BLaER1 treated with 17β-estradiol and CSF1 and Interleukin-3, amounts not matched to agents 10 nM and 100 nM (cell line): ENCODE results near the gene PIANP.
"Not testable (repeated sequence)": the region's sequence is repeated elsewhere in the genome, so short reads cannot be mapped to it uniquely, and the experiment has no call there.

Experiments
- H3K27ac ChIP-seq, 11 experiments: shearing (Covaris generic); formaldehyde crosslinking; 2 replicates each; pipeline ENCODE4 v1.8.1; 2022
- H3K27me3 ChIP-seq, 11 experiments: shearing (Covaris generic); formaldehyde crosslinking; 2 replicates each; pipeline ENCODE4 v1.8.1; 2022
- H3K36me3 ChIP-seq, 11 experiments: shearing (Covaris generic); formaldehyde crosslinking; 2 replicates each; pipeline ENCODE4 v1.8.1; 2022
- H3K4me1 ChIP-seq, 10 experiments: shearing (Covaris generic); formaldehyde crosslinking; 2 replicates each; pipeline ENCODE4 v1.8.1; 2022
- H3K4me2 ChIP-seq, 11 experiments: shearing (Covaris generic); formaldehyde crosslinking; 2 replicates each; pipeline ENCODE4 v1.8.1; 2022
- H3K4me3 ChIP-seq, 10 experiments: shearing (Covaris generic); formaldehyde crosslinking; 2 replicates each; pipeline ENCODE4 v1.8.1; 2022
- H3K9ac ChIP-seq, 11 experiments: shearing (Covaris generic); formaldehyde crosslinking; 2 replicates each; pipeline ENCODE4 v1.8.1; 2022
- H3K9me3 ChIP-seq, 11 experiments: shearing (Covaris generic); formaldehyde crosslinking; replicated peaks in 1 of 11; 2 replicates each; pipeline ENCODE4 v1.8.1; 2022
- H4K20me1 ChIP-seq, 11 experiments: shearing (Covaris generic); formaldehyde crosslinking; 2 replicates each; pipeline ENCODE4 v1.8.1; 2022
- Cebpa-rat ChIP-seq, 11 experiments: shearing (Covaris generic); IDR thresholded peaks; 2 replicates each; pipeline ENCODE4 v1.8.1; 2022

The PIANP gene

GRCh38 chr12:6722863-6723262, 22.2 kb upstream of the PIANP start:
- Histone ChIP-seq H3K4me3 (peak overlapping the region in 3 of 10 experiments; percentile 55 to 65 (median 63); a peak in 2 of 20 replicates), H3K9me3 (no peaks in the 10 kb centered on the region), H4K20me1 (peaks cover 0 to 5% (median 0%) of the 10 kb centered on the region in 11 experiments; a peak in 2 of 22 replicates), H3K27me3 (no peaks in the 10 kb centered on the region), H3K9ac (no peak overlapping the region), H3K4me1 (peaks cover 13 to 27% (median 17%) of the 10 kb centered on the region in 10 experiments), H3K27ac (peak overlapping the region in 2 of 11 experiments; percentile 82 to 84; a peak in 2 of 22 replicates), H3K36me3 (peaks cover 0 to 24% (median 8%) of the 10 kb centered on the region in 11 experiments; a peak in 21 of 22 replicates), H3K4me2 (peak overlapping the region in 9 of 11 experiments; percentile 83 to 99 (median 94); a peak in 10 of 22 replicates)
- TF ChIP-seq Cebpa-rat (IDR thresholded peaks at IDR 0.05): no peak

- Histone ChIP-seq H4K20me1 (no peaks in the 10 kb centered on the region), H3K4me1 (no peaks in the 10 kb centered on the region), H3K9ac (no peak overlapping the region), H3K9me3 (no peaks in the 10 kb centered on the region), H3K36me3 (no peaks in the 10 kb centered on the region), H3K27ac (no peak overlapping the region), H3K4me3 (no peak overlapping the region), H3K4me2 (no peak overlapping the region), H3K27me3 (no peaks in the 10 kb centered on the region)
- TF ChIP-seq Cebpa-rat (IDR thresholded peaks at IDR 0.05): no peak
Observed at GRCh38 chr12:6716874-6717437, 16.3 kb upstream of the PIANP start.

- H3K9ac ChIP-seq: not testable (repeated sequence)
Observed at GRCh38 chr12:6716031-6716873, 15.6 kb upstream of the PIANP start.

GRCh38 chr12:6708960-6709394, 8.4 kb upstream of the PIANP start:
- Histone ChIP-seq H3K9ac (no peak overlapping the region), H3K9me3 (peaks cover 0 to 5% (median 0%) of the 10 kb centered on the region in 11 experiments; a peak in 1 of 22 replicates), H3K27ac (no peak overlapping the region), H3K36me3 (no peaks in the 10 kb centered on the region), H3K4me2 (no peak overlapping the region), H3K4me3 (no peak overlapping the region), H3K27me3 (0 out of 22 replicates have a peak, but pooled peaks cover 0 to 4% (median 0%) of the 10 kb centered on the region in 11 experiments), H4K20me1 (no peaks in the 10 kb centered on the region), H3K4me1 (peaks cover 0 to 4% (median 0%) of the 10 kb centered on the region in 10 experiments; a peak in 6 of 20 replicates)
- no peak for TF ChIP-seq Cebpa-rat (IDR thresholded peaks at IDR 0.05)

More at GRCh38 chr12:6716031-6716873, 15.6 kb upstream of the PIANP start:
- not testable (repeated sequence) for H3K4me3 ChIP-seq, H3K36me3 ChIP-seq, H4K20me1 ChIP-seq, H3K27ac ChIP-seq, H3K9me3 ChIP-seq, H3K4me1 ChIP-seq, H3K27me3 ChIP-seq, H3K4me2 ChIP-seq

GRCh38 chr12:6708351-6708750, 7.7 kb upstream of the PIANP start:
- not testable (repeated sequence) for H3K4me3 ChIP-seq, H3K9me3 ChIP-seq, H3K36me3 ChIP-seq, H3K4me1 ChIP-seq, H4K20me1 ChIP-seq, H3K9ac ChIP-seq, H3K27ac ChIP-seq, H3K4me2 ChIP-seq
- H3K27me3 ChIP-seq: peaks cover 0 to 10% (median 0%) of the 10 kb centered on the region in 11 experiments; a peak in 3 of 22 replicates

GRCh38 chr12:6703631-6704030, 3.0 kb upstream of the PIANP start:
- Histone ChIP-seq H3K9me3 (peaks cover 0 to 5% (median 0%) of the 10 kb centered on the region in 11 experiments; a peak in 1 of 22 replicates), H3K27ac (no peak overlapping the region), H4K20me1 (peaks cover 0 to 9% (median 0%) of the 10 kb centered on the region in 11 experiments; a peak in 1 of 22 replicates), H3K4me2 (peak overlapping the region in 6 of 11 experiments; percentile 2 to 57 (median 40); a peak in 8 of 22 replicates), H3K36me3 (no peaks in the 10 kb centered on the region), H3K4me1 (peaks cover 21 to 35% (median 31%) of the 10 kb centered on the region in 10 experiments), H3K4me3 (no peak overlapping the region), H3K9ac (no peak overlapping the region), H3K27me3 (peaks cover 0 to 46% (median 18%) of the 10 kb centered on the region in 11 experiments; a peak in 16 of 22 replicates)
- TF ChIP-seq Cebpa-rat (IDR thresholded peaks at IDR 0.05): no peak

- H3K9me3 ChIP-seq: no peaks in the 10 kb centered on the region
- no peaks in the 10 kb centered on the region for H3K36me3 ChIP-seq
- H3K27ac ChIP-seq: peak overlapping the region in 1 of 11 experiments; percentile 26; a peak in 1 of 22 replicates
- peak overlapping the region; percentile 50 to 74 (median 63) for H3K4me3 ChIP-seq
- H3K4me1 ChIP-seq: peaks cover 43 to 59% (median 54%) of the 10 kb centered on the region in 10 experiments
- peak overlapping the region; percentile 90 to 99 (median 97) for H3K4me2 ChIP-seq
- H4K20me1 ChIP-seq: peaks cover 0 to 21% (median 4%) of the 10 kb centered on the region in 11 experiments; a peak in 11 of 22 replicates
- peaks cover 0 to 48% (median 18%) of the 10 kb centered on the region in 11 experiments; a peak in 16 of 22 replicates for H3K27me3 ChIP-seq
- H3K9ac ChIP-seq: peak overlapping the region; percentile 26 to 77 (median 62); a peak in 18 of 22 replicates
- TF ChIP-seq Cebpa-rat (IDR thresholded peaks at IDR 0.05): no peak
Observed at GRCh38 chr12:6701078-6701768, 608 bp upstream of the PIANP start.

GRCh38 chr12:6699989-6700645, 498 bp downstream of the PIANP start:
- no peak for TF ChIP-seq Cebpa-rat (IDR thresholded peaks at IDR 0.05)
- Histone ChIP-seq H3K4me1 (peaks cover 54 to 70% (median 65%) of the 10 kb centered on the region in 10 experiments), H4K20me1 (peaks cover 0 to 22% (median 4%) of the 10 kb centered on the region in 11 experiments; a peak in 11 of 22 replicates), H3K4me3 (peak overlapping the region; percentile 50 to 74 (median 63)), H3K27me3 (peaks cover 0 to 48% (median 18%) of the 10 kb centered on the region in 11 experiments; a peak in 16 of 22 replicates), H3K36me3 (no peaks in the 10 kb centered on the region), H3K9ac (peak overlapping the region; percentile 27 to 77 (median 63); a peak in 20 of 22 replicates), H3K4me2 (peak overlapping the region; percentile 90 to 99 (median 97)), H3K9me3 (no peaks in the 10 kb centered on the region), H3K27ac (peak overlapping the region in 3 of 11 experiments; percentile 7 to 45 (median 43); a peak in 4 of 22 replicates)
